ENCODE data around the gene ADD3. TPM values are rescaled to one million over a fixed set of nuclear protein-coding genes. Genes with fewer than 3 reads are reported as not detected.

Gene ADD3
- total RNA-seq, 2 donors from 2014 or later, result 127 to 131 TPM

- H3K27me3 ChIP-seq, result no peaks in the 10 kb centered on the region
- no peak overlapping the region for H3K4me3 ChIP-seq
- no peak for TF ChIP-seq CTCF (IDR thresholded peaks at IDR 0.05)
- H3K27ac ChIP-seq, result no peak overlapping the region
- peaks cover 14% of the 10 kb centered on the region for H3K4me1 ChIP-seq
- no peaks in the 10 kb centered on the region for H3K9me3 ChIP-seq
- H3K9ac ChIP-seq (ENCODE audit: low read depth in 2 of 2, low read length in 2 of 2), result no peak overlapping the region
- no peak for DNase-seq
- intact Hi-C loops (cut with DNase I), result no loop called here
- no peaks in the 10 kb centered on the region for H3K36me3 ChIP-seq
These were observed 155.5 kb downstream of the ADD3 start for GRCh38 chr10:110163192-110163773.

- Histone ChIP-seq H3K36me3 (no peaks in the 10 kb centered on the region), H3K27me3 (peaks cover 5% of the 10 kb centered on the region)
- no peak for DNase-seq
These were observed 156.1 kb downstream of the ADD3 start for GRCh38 chr10:110163841-110164240.

GRCh38 chr10:110165239-110165638 lies 157.5 kb downstream of the ADD3 start:
- Histone ChIP-seq H3K27ac (no peak overlapping the region), H3K36me3 (no peaks in the 10 kb centered on the region), H3K9ac (ENCODE audit: low read depth in 2 of 2, low read length in 2 of 2) (no peak overlapping the region), H3K4me1 (peaks cover 22% of the 10 kb centered on the region), H3K9me3 (no peaks in the 10 kb centered on the region), H3K4me3 (no peak overlapping the region), H3K27me3 (peaks cover 8% of the 10 kb centered on the region)
- TF ChIP-seq CTCF (IDR thresholded peaks at IDR 0.05), result no peak
- DNase-seq, result no peak
- intact Hi-C loops (cut with DNase I), result no loop called here

More at GRCh38 chr10:110163841-110164240, 156.1 kb downstream of the ADD3 start:
- no peak for TF ChIP-seq CTCF (IDR thresholded peaks at IDR 0.05)
- peaks cover 19% of the 10 kb centered on the region for H3K4me1 ChIP-seq
- H3K27ac ChIP-seq, result no peak overlapping the region
- no peak overlapping the region for H3K4me3 ChIP-seq
- H3K9ac ChIP-seq (ENCODE audit: low read depth in 2 of 2, low read length in 2 of 2), result no peak overlapping the region
- no peaks in the 10 kb centered on the region for H3K9me3 ChIP-seq
- intact Hi-C loops (cut with DNase I), result no loop called here

- no peak for TF ChIP-seq CTCF (IDR thresholded peaks at IDR 0.05)
- no peak for DNase-seq
- intact Hi-C loops (cut with DNase I), result no loop called here
- no peaks in the 10 kb centered on the region for H3K9me3 ChIP-seq
- H3K4me3 ChIP-seq, result no peak overlapping the region
- no peaks in the 10 kb centered on the region for H3K36me3 ChIP-seq
- H3K27ac ChIP-seq, result no peak overlapping the region
- H3K27me3 ChIP-seq, result peaks cover 8% of the 10 kb centered on the region
- H3K4me1 ChIP-seq, result peaks cover 26% of the 10 kb centered on the region
- no peak overlapping the region for H3K9ac ChIP-seq (ENCODE audit: low read depth in 2 of 2, low read length in 2 of 2)
These were observed 159.4 kb downstream of the ADD3 start for GRCh38 chr10:110167149-110167548.

- Histone ChIP-seq H3K9me3 (no peaks in the 10 kb centered on the region), H3K27ac (no peak overlapping the region), H3K4me1 (peaks cover 13% of the 10 kb centered on the region), H3K27me3 (peaks cover 8% of the 10 kb centered on the region), H3K4me3 (no peak overlapping the region), H3K9ac (ENCODE audit: low read depth in 2 of 2, low read length in 2 of 2) (no peak overlapping the region), H3K36me3 (no peaks in the 10 kb centered on the region)
- no peak for TF ChIP-seq CTCF (IDR thresholded peaks at IDR 0.05)
- no peak for DNase-seq
- intact Hi-C loops (cut with DNase I), result no loop called here
These were observed 161.1 kb downstream of the ADD3 start for GRCh38 chr10:110168601-110169481.

Measured in colonic mucosa (tissue), 4 donors.